Bone marrow (tissue), 2 donors: ENCODE data around the gene PCNT.
"Not testable (repeated sequence)": the region's sequence is repeated elsewhere in the genome, so short reads cannot be mapped to it uniquely, and the experiment has no call there.

Experiments
- DNase-seq, 2 donors: peaks; one replicate each; lab custom pipeline; 2025; lab: John Stamatoyannopoulos, UW

PCNT gene

DNA sequence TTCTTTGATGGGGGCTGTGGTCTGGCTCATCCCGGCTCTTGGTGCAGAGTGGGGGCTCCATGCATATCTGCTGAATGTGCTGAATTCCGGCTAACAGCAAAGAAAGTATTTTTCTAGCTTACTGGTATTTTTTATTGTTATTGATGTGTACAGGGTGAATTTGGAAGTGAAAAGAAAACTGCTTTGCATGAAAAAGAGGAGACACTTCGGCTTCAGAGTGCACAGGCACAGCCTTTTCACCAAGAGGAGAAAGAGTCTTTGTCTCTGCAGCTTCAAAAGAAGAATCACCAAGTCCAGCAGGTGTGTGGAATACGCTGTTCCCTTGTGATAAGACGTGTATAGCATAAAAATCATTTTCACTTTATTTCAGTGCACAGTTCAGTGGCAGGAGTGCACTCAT lies 57.6 kb downstream of the PCNT start:
- no peak for DNase-seq

GRCh38 chr21:46384556-46384955 lies 60.6 kb downstream of the PCNT start:
- DNase-seq: no peak

DNA sequence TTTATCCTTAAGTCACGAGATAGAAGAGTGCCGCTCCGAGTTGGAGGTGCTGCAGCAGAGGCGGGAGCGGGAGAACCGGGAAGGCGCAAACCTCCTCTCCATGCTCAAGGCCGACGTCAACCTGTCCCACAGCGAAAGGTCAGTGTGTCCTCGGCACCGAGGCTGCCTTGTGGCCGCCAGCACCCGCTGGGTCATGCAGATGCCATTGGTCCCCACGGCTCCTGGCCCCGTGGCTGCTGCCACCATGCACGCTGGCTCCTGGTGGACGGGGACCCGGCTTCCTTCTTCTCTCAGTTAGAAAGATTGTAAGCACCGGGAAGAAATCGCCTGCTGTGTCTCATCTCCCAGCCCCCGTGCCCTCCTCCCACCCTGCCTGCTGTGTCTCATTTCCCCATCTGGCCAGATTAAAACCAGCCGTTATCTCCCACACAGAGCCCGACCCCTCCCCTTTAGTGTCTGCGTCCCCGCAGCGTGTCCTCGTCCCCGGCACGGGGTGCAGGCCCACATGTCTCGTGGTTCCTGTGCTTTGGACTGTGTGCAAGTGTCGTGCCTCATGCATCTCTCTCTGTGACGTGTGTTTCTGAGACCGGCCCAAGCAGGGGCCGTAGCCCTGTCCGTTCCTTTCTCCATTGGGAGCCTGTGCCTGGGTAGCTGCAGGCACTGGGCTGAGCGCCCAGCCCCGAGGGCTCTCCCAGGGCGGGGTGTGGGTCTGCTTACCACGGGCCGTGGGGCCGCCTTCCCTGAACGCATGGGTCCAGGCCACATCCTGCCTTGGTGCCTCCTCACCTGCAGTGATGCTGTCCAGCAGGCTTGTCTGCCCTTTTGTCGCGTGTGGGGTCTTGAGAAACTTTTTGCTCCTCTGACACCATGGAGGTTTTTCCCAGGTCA lies 62.1 kb downstream of the PCNT start:
- DNase-seq: no peak

DNA sequence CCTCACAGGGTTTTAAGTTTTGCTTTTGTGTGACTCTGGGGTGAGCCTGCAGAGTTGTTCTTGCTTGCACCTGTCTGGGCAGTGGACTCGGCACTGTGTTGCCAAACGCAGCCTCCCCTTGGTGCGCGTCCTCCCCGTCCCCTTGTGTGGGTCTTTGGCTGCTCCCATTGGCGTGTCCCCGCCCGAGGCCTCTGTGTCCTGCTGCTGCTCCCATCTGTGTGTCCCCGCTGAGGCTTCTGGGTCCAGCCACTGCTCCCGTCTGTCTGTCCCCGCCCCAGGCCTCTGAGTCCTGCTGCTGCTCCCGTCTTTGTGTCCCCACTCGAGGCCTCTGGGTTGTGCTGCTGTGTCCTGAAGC lies 62.8 kb downstream of the PCNT start:
- no peak for DNase-seq

DNA sequence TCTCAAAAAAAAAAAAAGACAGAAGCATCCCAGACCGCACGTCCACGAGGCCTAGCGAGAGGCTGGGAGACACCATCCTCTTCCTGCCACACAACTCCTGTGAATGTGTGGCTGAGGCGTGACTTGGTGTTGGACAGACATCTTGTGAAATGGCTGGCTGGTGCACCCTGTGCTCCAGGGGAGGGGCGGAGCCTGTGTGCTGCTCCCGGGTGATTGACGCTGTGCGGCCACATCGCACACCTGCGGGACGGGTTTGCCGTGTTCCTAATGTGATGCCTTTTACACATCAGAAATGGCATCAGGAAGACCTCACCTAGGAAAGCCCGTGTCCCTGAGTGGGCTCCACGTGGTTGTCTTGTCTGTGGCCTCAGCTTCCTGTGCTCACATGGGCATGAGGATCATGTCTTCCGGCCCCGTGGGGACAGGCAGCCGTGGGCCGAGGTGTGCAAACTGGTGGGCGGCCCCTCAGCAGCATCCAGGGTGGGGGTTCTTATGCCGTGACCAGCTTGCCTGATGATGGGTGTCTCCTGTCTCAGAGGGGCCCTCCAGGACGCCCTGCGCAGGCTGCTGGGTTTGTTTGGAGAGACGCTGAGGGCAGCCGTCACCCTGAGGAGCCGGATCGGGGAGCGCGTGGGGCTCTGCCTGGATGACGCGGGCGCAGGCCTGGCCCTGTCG lies 64.4 kb downstream of the PCNT start:
- DNase-seq: no peak

DNA sequence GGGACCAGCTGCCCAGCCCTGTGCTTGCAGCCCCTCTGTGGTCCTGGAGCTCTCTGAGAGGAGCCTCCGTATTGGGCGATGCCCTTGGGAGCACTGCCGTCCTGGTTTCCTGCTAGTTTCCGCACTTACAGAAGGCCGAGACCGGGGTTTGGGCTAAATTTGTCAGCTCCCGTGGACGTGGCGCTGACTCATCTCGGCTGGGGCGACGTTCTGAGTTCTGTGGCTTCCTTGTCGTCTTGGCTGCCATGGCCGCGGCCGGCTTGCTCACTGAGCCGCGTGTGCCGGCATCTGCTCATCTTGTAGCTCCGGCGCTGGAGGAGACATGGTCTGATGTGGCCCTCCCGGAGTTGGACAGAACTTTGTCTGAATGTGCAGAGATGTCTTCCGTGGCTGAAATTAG lies 64.9 kb downstream of the PCNT start:
- no peak for DNase-seq

DNA sequence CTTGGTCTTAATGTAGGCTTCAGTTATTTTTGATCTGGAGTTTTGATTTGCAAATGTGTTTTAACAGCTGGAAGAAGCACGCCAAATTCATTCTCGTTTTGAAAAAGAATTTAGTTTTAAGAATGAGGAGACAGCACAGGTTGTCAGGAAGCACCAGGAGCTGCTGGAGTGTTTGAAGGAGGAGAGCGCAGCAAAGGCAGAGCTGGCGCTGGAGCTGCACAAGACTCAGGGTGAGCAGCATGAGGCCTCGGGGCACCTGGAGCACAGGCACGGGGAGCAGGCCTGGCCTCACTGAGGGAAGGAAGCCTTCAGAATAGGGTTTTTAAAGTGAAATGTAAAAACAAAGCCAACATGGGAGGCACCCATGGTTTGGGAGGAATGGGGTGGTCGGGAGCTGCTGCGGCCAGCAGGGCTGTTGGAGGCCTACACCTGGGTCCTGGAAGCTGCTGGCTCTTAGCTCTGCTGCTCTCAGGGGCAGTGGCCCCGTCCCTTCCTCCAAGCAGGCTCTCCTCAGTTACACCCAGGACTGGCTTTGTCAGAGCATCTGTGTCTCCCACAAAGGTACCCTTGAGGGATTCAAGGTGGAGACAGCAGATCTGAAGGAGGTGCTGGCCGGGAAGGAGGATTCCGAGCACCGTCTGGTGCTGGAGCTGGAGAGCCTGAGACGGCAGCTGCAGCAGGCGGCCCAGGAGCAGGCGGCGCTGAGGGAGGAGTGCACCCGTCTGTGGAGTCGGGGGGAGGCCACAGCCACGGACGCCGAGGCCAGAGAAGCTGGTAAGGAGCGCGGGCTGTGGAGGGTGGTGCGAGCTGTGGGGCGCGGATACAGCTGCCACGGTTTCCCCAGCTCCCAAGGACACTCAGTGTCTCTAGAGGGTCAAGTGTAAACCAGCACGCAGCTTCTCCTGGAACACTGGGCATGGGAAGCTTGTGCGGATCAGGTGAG lies 66.9 kb downstream of the PCNT start:
- DNase-seq: no peak

DNA sequence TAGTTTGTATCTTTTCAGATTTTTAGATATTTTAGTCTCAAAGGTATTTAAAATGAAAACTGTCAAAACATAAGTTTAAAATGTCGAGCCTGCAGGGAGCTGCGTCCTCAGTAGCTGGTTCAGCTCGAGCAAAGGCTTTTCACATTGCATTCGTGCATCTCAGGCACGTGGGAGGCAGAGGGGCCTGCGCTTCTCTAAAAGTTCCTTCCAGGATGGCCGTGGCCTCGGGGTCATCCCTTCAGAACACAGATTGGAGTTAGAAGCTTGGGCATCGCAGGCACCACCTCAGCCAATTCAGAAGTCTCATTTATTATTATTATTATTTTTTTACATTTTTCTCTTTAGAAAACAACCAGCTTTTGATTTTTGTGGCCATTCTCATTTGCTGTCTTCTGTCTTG lies 67.8 kb downstream of the PCNT start:
- DNase-seq: no peak

DNA sequence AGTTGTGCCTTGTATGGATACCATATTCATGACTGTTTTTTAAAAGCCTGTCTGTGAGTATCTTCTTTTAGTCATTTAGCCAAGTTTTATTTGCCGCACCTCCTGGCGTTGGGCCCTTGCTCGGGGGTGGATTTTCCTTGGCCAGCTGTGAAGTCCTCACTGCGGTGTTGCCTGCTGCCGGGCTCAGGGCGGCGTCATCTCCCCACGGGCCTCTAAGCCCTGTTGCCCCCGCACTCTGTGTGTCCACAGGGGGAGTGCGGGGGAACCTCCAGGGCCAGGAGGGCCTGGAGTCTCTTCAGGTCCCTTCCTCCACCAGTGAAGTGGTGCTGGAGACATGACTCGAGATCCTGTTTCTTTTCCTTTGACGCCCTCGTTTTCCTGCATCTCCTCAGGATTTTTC lies 69.0 kb downstream of the PCNT start:
- no peak for DNase-seq

DNA sequence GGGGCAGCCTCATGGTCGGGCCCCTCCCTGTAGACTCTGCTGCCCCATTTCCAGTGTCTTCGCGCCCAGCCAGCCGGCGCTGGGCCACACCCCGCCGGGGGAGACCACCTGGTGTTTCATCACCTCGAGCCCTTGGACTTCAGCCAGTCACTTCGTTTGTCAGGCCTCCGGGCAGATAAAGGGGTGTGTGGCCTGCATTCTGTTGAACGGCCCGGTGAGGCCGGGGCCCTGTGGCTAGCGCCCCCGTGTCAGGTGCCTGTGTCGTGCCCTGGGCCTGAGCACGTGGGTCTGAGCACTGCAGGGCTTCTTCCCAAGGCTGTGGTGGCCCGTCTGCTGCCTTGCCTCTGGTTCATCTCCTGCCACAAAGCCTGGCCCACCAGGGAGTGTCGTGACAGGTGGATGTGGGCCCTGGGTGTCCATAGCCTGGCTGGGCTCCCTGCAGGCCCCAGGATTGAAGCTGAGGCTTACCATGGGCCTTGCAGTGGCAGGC lies 69.5 kb downstream of the PCNT start:
- no peak for DNase-seq

DNA sequence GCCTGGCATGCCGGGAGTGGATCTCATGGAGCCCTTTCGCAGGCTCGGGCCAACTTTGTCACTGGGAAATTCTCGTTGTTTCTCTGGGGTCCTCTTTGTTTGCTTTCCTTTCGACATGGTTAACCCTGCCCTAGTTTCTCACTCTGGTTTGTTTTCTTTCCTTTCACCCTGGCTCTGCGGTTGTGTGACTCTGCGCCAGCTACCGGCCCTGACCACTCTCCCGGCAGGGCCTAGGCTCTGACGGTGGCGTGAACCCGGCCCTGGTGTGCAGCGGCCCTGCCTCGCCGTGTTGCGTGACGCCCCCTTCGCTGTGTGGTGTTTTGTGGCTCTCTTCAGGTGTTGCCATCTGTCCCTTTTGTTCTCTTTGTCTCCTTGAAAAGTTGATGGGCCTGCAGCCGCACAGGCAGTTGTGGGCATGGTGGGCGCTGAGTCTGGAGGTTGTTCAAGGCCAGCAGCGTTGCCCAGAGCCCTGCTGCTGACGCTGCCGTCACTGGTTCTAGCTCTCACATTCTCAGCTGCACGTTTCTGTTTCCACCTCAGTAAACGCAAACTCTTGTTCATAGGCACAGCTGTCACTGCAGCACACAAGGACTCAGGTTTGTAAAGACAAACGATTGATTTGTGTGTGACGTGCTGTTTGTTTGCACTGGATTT lies 70.1 kb downstream of the PCNT start:
- no peak for DNase-seq

DNA sequence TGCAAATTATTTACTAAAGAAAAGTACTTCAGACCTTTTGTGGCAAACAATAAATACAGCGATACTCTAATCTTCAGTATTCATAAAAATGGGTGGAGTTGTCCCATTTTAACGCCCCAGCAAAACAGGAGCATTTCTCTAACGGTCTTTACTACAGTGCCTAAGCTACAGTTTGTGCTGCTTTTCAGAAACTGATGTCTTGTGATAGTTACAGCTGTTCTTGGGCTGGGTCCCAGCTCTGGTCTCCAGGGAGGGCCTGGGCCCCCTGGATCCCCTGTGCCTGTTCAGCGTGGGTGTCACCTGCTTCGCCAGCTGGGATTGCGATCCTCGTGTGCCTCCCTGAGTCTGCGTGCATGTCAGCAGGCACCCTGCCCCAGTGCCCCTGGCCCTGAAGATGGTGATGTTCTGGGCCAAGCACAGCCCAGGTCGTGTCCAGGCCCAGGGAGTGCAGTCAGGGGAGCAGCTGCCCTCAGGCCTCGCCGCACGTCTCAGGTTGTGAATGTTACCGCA lies 70.7 kb downstream of the PCNT start:
- no peak for DNase-seq

- DNase-seq: no peak
Observed at GRCh38 chr21:46397211-46397905, 73.4 kb downstream of the PCNT start.

- no peak for DNase-seq
Observed at GRCh38 chr21:46397993-46398392, 74.0 kb downstream of the PCNT start.

DNA sequence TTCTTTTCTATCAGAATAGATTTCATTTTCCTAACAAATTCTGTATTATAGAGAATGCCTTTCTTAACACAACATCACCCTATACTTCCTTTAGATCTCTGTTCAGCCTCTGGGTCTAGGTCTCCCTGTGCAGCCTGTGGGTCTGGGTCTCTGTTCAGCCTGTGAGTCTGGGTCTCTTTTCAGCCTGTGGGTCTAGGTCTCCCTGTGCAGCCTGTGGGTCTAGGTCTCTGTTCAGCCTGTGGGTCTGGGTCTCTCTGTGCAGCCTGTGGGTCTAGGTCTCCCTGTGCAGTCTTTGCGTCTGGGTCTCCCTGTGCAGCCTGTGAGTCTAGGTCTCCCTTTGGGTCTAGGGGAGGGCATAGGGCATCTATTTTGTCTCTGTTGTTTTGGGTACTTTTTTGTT lies 75.2 kb downstream of the PCNT start:
- no peak for DNase-seq

GRCh38 chr21:46399686-46400085 lies 75.7 kb downstream of the PCNT start:
- DNase-seq: no peak

GRCh38 chr21:46401186-46401910 lies 77.4 kb downstream of the PCNT start:
- DNase-seq: no peak

- no peak for DNase-seq
Observed at GRCh38 chr21:46402421-46402820, 78.5 kb downstream of the PCNT start.

GRCh38 chr21:46403234-46403811 lies 79.4 kb downstream of the PCNT start:
- DNase-seq: not testable (repeated sequence)

- no peak for DNase-seq
Observed at GRCh38 chr21:46404306-46404705, 80.3 kb downstream of the PCNT start.
